NCI-H187 (cell line): Measurements from ENCODE around the gene OR2T34.
"Not testable (repeated sequence)": the region's sequence is repeated elsewhere in the genome, so short reads cannot be mapped to it uniquely, and the experiment has no call there.

Experiments
- DNase-seq, 2 experiments: peaks; one replicate each; lab custom pipeline; 2025; lab: John Stamatoyannopoulos, UW

Gene OR2T34

GRCh38 chr1:248551027-248551426 lies 23.5 kb downstream of the OR2T34 start:
- DNase-seq: not testable (repeated sequence)

- DNase-seq: not testable (repeated sequence)
Measured at GRCh38 chr1:248547383-248547782, 27.2 kb downstream of the OR2T34 start.

- DNase-seq: not testable (repeated sequence)
Measured at GRCh38 chr1:248537449-248537848, 37.1 kb downstream of the OR2T34 start.
